IMR-90 (cell line): ENCODE measurements around the gene SEMA3E. TPM values are rescaled to one million over a fixed set of nuclear protein-coding genes. Genes with fewer than 3 reads are reported as not detected.

Experiments used
- ATAC-seq: fragments of 200-7000 bp; cut with Tn5 transposase; 2 replicates; pipeline ENCODE4 v1.9.1; 2020; ENCODE audit warnings: low read depth, mild to moderate bottlenecking, moderate library complexity
- BruUV-seq: library from RNA; stranded (reverse); fragments of 400-500 nt; replicated peaks from 2 replicates; lab custom pipeline; 2021; lab: Mats Ljungman, UMichigan
- CTCF ChIA-PET: fragments of 300-600 bp; formaldehyde crosslinking; extraction: SDS; loops from one replicate; lab custom pipeline; 2021; ENCODE audit warnings: antibody characterized with exemption; lab: Yijun Ruan, JAX
- POLR2A ChIA-PET: fragments of 300-600 bp; sonication (Branson Sonifier 250); formaldehyde crosslinking; loops from one replicate; lab custom pipeline; 2022; ENCODE audit warnings: antibody characterized with exemption; ENCODE audit not compliant: unreplicated experiment; lab: Charles Lee
- DNase-seq: peaks from one replicate; pipeline ENCODE4 v3.0.0; 2013
- H2AFZ ChIP-seq: replicated peaks from 2 replicates; pipeline ENCODE3; 2013; ENCODE audit warnings: low read length, mild to moderate bottlenecking; ENCODE audit not compliant: poor library complexity
- H2AK5ac ChIP-seq: 2 replicates; pipeline ENCODE4 v1.6.1; 2013; ENCODE audit warnings: low read depth, low read length, inconsistent platforms
- H2AK9ac ChIP-seq: replicated peaks from 2 replicates; pipeline ENCODE3; 2013; ENCODE audit warnings: mild to moderate bottlenecking, low read depth, low read length, moderate library complexity; ENCODE audit not compliant: poor library complexity
- H2BK120ac ChIP-seq: 2 replicates; pipeline ENCODE4 v1.6.1; 2013; ENCODE audit warnings: low read depth, low read length, inconsistent platforms
- H2BK15ac ChIP-seq: 3 replicates; pipeline ENCODE4 v1.6.1; 2013; ENCODE audit warnings: low read depth, low read length, inconsistent platforms
- H2BK20ac ChIP-seq: 2 replicates; pipeline ENCODE4 v1.6.1; 2013; ENCODE audit warnings: low read depth, mild to moderate bottlenecking, inconsistent platforms, low read length, moderate library complexity
- H2BK5ac ChIP-seq: 2 replicates; pipeline ENCODE4 v1.6.1; 2013; ENCODE audit warnings: mild to moderate bottlenecking, low read depth, low read length, inconsistent platforms; ENCODE audit not compliant: poor library complexity, severe bottlenecking
- H3K14ac ChIP-seq: replicated peaks from 2 replicates; pipeline ENCODE4 v1.6.1; 2013; ENCODE audit warnings: low read depth, low read length, inconsistent platforms
- H3K18ac ChIP-seq: 2 replicates; pipeline ENCODE4 v1.6.1; 2013; ENCODE audit warnings: low read depth, low read length, control low read depth
- H3K23ac ChIP-seq: 2 replicates; pipeline ENCODE4 v1.6.1; 2013; ENCODE audit warnings: low read depth, low read length, inconsistent platforms
- H3K27ac ChIP-seq: 2 replicates; pipeline ENCODE4 v1.5.1; 2013; ENCODE audit warnings: mild to moderate bottlenecking, control low read depth, low read length; ENCODE audit not compliant: insufficient read depth
- H3K27me3 ChIP-seq: 2 replicates; pipeline ENCODE4 v1.6.1; 2013; ENCODE audit warnings: low read length; ENCODE audit not compliant: control insufficient read depth, insufficient read depth
- H3K36me3 ChIP-seq: 2 replicates; pipeline ENCODE4 v1.6.1; 2013; ENCODE audit warnings: low read length, mixed read lengths; ENCODE audit not compliant: control insufficient read depth, insufficient read depth
- H3K4ac ChIP-seq: 2 replicates; pipeline ENCODE4 v1.6.1; 2013; ENCODE audit warnings: low read depth, low read length, inconsistent platforms
- H3K4me1 ChIP-seq: 2 replicates; pipeline ENCODE4 v1.6.1; 2013; ENCODE audit warnings: low read length, mixed read lengths; ENCODE audit not compliant: control insufficient read depth, insufficient read depth
- H3K4me2 ChIP-seq: 2 replicates; pipeline ENCODE4 v1.6.1; 2013; ENCODE audit warnings: low read depth, mild to moderate bottlenecking, control low read depth, low read length, moderate library complexity
- H3K4me3 ChIP-seq: 2 replicates; pipeline ENCODE4 v1.5.1; 2013; ENCODE audit warnings: low read depth, mild to moderate bottlenecking, control low read depth, low read length, moderate library complexity; ENCODE audit not compliant: insufficient read depth
- H3K56ac ChIP-seq: 2 replicates; pipeline ENCODE4 v1.6.1; 2013; ENCODE audit warnings: low read length, inconsistent platforms; ENCODE audit not compliant: insufficient read depth; ENCODE audit errors: extremely low read depth
- H3K79me1 ChIP-seq, 2 experiments: 2 replicates each; pipeline ENCODE4 v1.6.1; 2013; ENCODE audit warnings: low read length in 2 of 2, inconsistent platforms in 1 of 2, low read depth in 1 of 2
- H3K9ac ChIP-seq: 2 replicates; pipeline ENCODE4 v1.6.1; 2013; ENCODE audit warnings: low read depth, low read length, control low read depth
- H3K9me1 ChIP-seq: 2 replicates; pipeline ENCODE4 v1.6.1; 2013; ENCODE audit warnings: low read length, inconsistent platforms; ENCODE audit not compliant: insufficient read depth
- H3K9me3 ChIP-seq: 2 replicates; pipeline ENCODE4 v1.6.1; 2013; ENCODE audit warnings: low read length; ENCODE audit not compliant: control insufficient read depth, insufficient read depth
- H4K20me1 ChIP-seq: 2 replicates; pipeline ENCODE4 v1.6.1; 2013; ENCODE audit warnings: low read length, inconsistent platforms; ENCODE audit not compliant: insufficient read depth
- H4K5ac ChIP-seq: 2 replicates; pipeline ENCODE4 v1.6.1; 2013; ENCODE audit warnings: mild to moderate bottlenecking, low read depth, low read length, control low read depth
- H4K8ac ChIP-seq, 2 experiments: 2 replicates each; pipeline ENCODE4 v1.6.1; 2013; ENCODE audit warnings: low read depth in 2 of 2, low read length in 2 of 2, control low read depth in 1 of 2, inconsistent platforms in 1 of 2
- H4K91ac ChIP-seq: 2 replicates; pipeline ENCODE4 v1.6.1; 2013; ENCODE audit warnings: low read depth, low read length, inconsistent platforms; ENCODE audit not compliant: insufficient read depth
- BHLHE40 ChIP-seq: fragments of 150-350 bp; IDR thresholded peaks from 2 replicates; pipeline ENCODE4 v1.6.1; 2016; ENCODE audit warnings: mild to moderate bottlenecking, low read depth, low read length
- SMC3 ChIP-seq: fragments of 150-350 bp; IDR thresholded peaks from 2 replicates; pipeline ENCODE4 v1.6.1; 2016; ENCODE audit warnings: low read depth, mild to moderate bottlenecking, antibody characterized with exemption, low read length, moderate library complexity
- WGBS, 2 experiments: methylation state at CpG; one replicate each; pipeline versions ENCODE4 v1.1.5 to v1.1.7; 2013; ENCODE audit warnings: missing lambda C conversion rate in 2 of 2; ENCODE audit not compliant: insufficient read length in 1 of 2; ENCODE audit errors: extremely low coverage in 2 of 2; 5-methylcytosine and 5-hydroxymethylcytosine counted together
- dilution Hi-C: fragments of 300-500 bp; cut with HindIII; formaldehyde crosslinking; loops from one replicate; pipeline ENCODE4 v1.14.3; 2018; ENCODE audit warnings: low sequenced_read_pairs; ENCODE audit not compliant: unreplicated experiment
- in situ Hi-C: fragments of 300-500 bp; cut with MboI; formaldehyde crosslinking; loops from 3 replicates; pipeline ENCODE4 v1.14.3; 2019; ENCODE audit warnings: low sequenced_read_pairs, inconsistent platforms, mixed read lengths
- intact Hi-C: fragments of 100-400 bp; cut with micrococcal nuclease; formaldehyde crosslinking; loops from 2 replicates; pipeline ENCODE4 v1.10.0; 2022
- polyA plus RNA-seq, 3 experiments: library from polyadenylated mRNA; depleted of rRNA; stranded (reverse); fragments of >200 nt; gene quantifications; 2 replicates each; pipeline ENCODE4 v1.2.3, GENCODE V29; 2012; ENCODE audit warnings: low replicate concordance in 1 of 3
- total RNA-seq: library from RNA; depleted of rRNA; stranded (reverse); fragments of >200 nt; gene quantifications from 2 replicates; pipeline ENCODE4 v1.2.3, GENCODE V29; 2012

Gene SEMA3E
- total and polyA plus RNA-seq, 2 of the 4 experiments (the other 2 are of a cell fraction): 0.31 to 0.72 TPM

GRCh38 chr7:83691095-83691494 is 42.2 kb upstream of the SEMA3E start:
- no peaks in the 10 kb centered on the region for H3K27me3 ChIP-seq
- no peak for ATAC-seq
- in situ Hi-C loops: no loop called here

More at GRCh38 chr7:83691095-83691494, 42.2 kb upstream of the SEMA3E start:
- no peak overlapping the region for H3K4me2 ChIP-seq
- no peak overlapping the region for H3K56ac ChIP-seq
- H2BK120ac ChIP-seq: no peak overlapping the region
- no peaks in the 10 kb centered on the region for H4K20me1 ChIP-seq
- no peak overlapping the region for H2AK9ac ChIP-seq
- CTCF ChIA-PET: no interaction called here
- no peak overlapping the region for H2AFZ ChIP-seq
- DNase-seq: no peak
- H3K9me3 ChIP-seq: no peaks in the 10 kb centered on the region
- no peak overlapping the region for H3K9ac ChIP-seq
- no peak overlapping the region for H2BK5ac ChIP-seq
- H4K91ac ChIP-seq: no peak overlapping the region
- H3K9me1 ChIP-seq: no peaks in the 10 kb centered on the region
- BruUV-seq: no TSS peak
- H2AK5ac ChIP-seq: no peak overlapping the region
- dilution Hi-C loops: no loop called here
- WGBS, 2 experiments: 71% methylated on average over 2 of the region's 4 CpGs; no CpG with 5 or more reads in 1 of the 2 experiments
- no peaks in the 10 kb centered on the region for H3K4me1 ChIP-seq
- H3K4me3 ChIP-seq: no peak overlapping the region
- H3K27ac ChIP-seq: no peak overlapping the region
- no peak overlapping the region for H4K5ac ChIP-seq
- H3K23ac ChIP-seq: no peak overlapping the region
- no peaks in the 10 kb centered on the region for H3K36me3 ChIP-seq
- no peak for TF ChIP-seq BHLHE40
- no peak for TF ChIP-seq SMC3
- POLR2A ChIA-PET: no interaction called here
- H2BK20ac ChIP-seq: no peak overlapping the region
- no peak overlapping the region for H3K4ac ChIP-seq
- H2BK15ac ChIP-seq: no peak overlapping the region
- no peak overlapping the region for H3K18ac ChIP-seq
- H3K79me1 ChIP-seq: no peaks in the 10 kb centered on the region
- H3K14ac ChIP-seq: no peak overlapping the region
- H4K8ac ChIP-seq: no peak overlapping the region
- intact Hi-C loops: no loop called here
